ENCODE data around the gene C1QTNF12.

C1QTNF12 gene

GRCh38 chr1:1213345-1214265 is 32.9 kb downstream of the C1QTNF12 start, which contains the start of gene TNFRSF4:
Gene TNFRSF4 (minus strand): TSS chr1:1214153. CDS start chr1:1214127, 26 bp downstream.
- peak in 1 of 3 donors; percentile 59 for DNase-seq (ENCODE audit: low read depth in 3 of 3)

- no peak for DNase-seq (ENCODE audit: low read depth in 3 of 3)
Measured at GRCh38 chr1:1212780-1213344, 33.7 kb downstream of the C1QTNF12 start.

GRCh38 chr1:1211541-1212441 is 34.7 kb downstream of the C1QTNF12 start:
- DNase-seq (ENCODE audit: low read depth in 3 of 3): no peak

GRCh38 chr1:1210726-1211540 is 35.6 kb downstream of the C1QTNF12 start:
- no peak for DNase-seq (ENCODE audit: low read depth in 3 of 3)

GRCh38 chr1:1208713-1209433 is 37.6 kb downstream of the C1QTNF12 start:
- DNase-seq (ENCODE audit: low read depth in 3 of 3): peak in 1 of 3 donors; percentile 69

GRCh38 chr1:1207571-1207892 is 39.0 kb downstream of the C1QTNF12 start:
- no peak for DNase-seq (ENCODE audit: low read depth in 3 of 3)

- DNase-seq (ENCODE audit: low read depth in 3 of 3): no peak
Measured at GRCh38 chr1:1206966-1207531, 39.5 kb downstream of the C1QTNF12 start.

GRCh38 chr1:1206376-1206965 is 40.1 kb downstream of the C1QTNF12 start, which contains the start of gene TNFRSF18:
Gene TNFRSF18 (minus strand): TSS chr1:1206592. CDS start chr1:1206571, 21 bp downstream.
- DNase-seq (ENCODE audit: low read depth in 3 of 3): no peak

- DNase-seq (ENCODE audit: low read depth in 3 of 3): no peak
Measured at GRCh38 chr1:1205769-1206375, 40.6 kb downstream of the C1QTNF12 start.

GRCh38 chr1:1204998-1205768 is 41.3 kb downstream of the C1QTNF12 start:
- no peak for DNase-seq (ENCODE audit: low read depth in 3 of 3)

GRCh38 chr1:1204425-1204920 is 42.0 kb downstream of the C1QTNF12 start:
- DNase-seq (ENCODE audit: low read depth in 3 of 3): no peak

- no peak for DNase-seq (ENCODE audit: low read depth in 3 of 3)
Measured at GRCh38 chr1:1203561-1204424, 42.7 kb downstream of the C1QTNF12 start.

GRCh38 chr1:1202831-1203560 is 43.5 kb downstream of the C1QTNF12 start:
- DNase-seq (ENCODE audit: low read depth in 3 of 3): no peak

GRCh38 chr1:1200876-1201810 is 45.4 kb downstream of the C1QTNF12 start:
- peak; percentile 69 to 85 (median 74) for DNase-seq (ENCODE audit: low read depth in 3 of 3)
